ENCODE data around the gene PGAM2. TPM values are rescaled to one million over a fixed set of nuclear protein-coding genes. Genes with fewer than 3 reads are reported as not detected.
"Not testable (repeated sequence)": the region's sequence is repeated elsewhere in the genome, so short reads cannot be mapped to it uniquely, and the experiment has no call there.

The PGAM2 gene
- total RNA-seq, 1 experiment from 2014 or later = 9.7 TPM

GRCh38 chr7:44031319-44031718, 34.0 kb downstream of the PGAM2 start:
- H3K36me3 ChIP-seq (ENCODE audit: low read depth); BruUV-seq (replicated peaks); POLR2A ChIA-PET (ENCODE audit: unreplicated experiment); H3K4me1 ChIP-seq (replicated peaks; ENCODE audit: insufficient read depth); H3K4me2 ChIP-seq; H3K79me2 ChIP-seq (ENCODE audit: low read depth); H3K9me2 ChIP-seq (ENCODE audit: insufficient read depth); H3K4me3 ChIP-seq; H3K27me3 ChIP-seq (ENCODE audit: insufficient read depth, low read depth); H4K20me1 ChIP-seq (ENCODE audit: insufficient read depth); DNase-seq; intact Hi-C loops (cut with micrococcal nuclease; ENCODE audit: unreplicated experiment); H3K9me3 ChIP-seq (ENCODE audit: insufficient read depth, low read depth); H3F3A ChIP-seq (ENCODE audit: insufficient read depth, low read depth); CTCF ChIA-PET; H2AFZ ChIP-seq; H3K27ac ChIP-seq: not testable (repeated sequence)

DNA sequence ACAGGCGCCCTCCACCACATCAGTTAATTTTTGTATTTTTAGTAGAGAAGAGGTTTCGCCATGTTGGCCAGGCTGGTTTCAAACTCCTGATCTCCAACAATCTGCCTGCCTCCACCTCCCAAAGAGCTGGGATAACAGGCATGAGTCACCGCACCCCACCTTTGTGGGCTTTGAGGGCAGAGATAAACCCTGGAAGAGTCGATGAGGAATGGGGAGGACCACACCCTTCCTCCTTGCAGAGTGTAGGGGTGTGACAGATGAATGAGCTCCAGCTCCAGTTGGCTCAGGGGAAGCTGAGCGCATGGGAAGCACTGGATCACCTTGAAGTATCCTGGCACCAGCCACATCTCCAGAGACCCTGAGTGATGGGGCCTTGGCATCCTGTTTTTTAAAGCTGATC, 35.3 kb downstream of the PGAM2 start:
- H2AFZ ChIP-seq; intact Hi-C loops (cut with micrococcal nuclease; ENCODE audit: unreplicated experiment); POLR2A ChIA-PET (ENCODE audit: unreplicated experiment); H3K79me2 ChIP-seq (ENCODE audit: low read depth); BruUV-seq (replicated peaks); H3K36me3 ChIP-seq (ENCODE audit: low read depth); H3K9me2 ChIP-seq (ENCODE audit: insufficient read depth); H3K27me3 ChIP-seq (ENCODE audit: insufficient read depth, low read depth); H3K4me2 ChIP-seq; H3K9me3 ChIP-seq (ENCODE audit: insufficient read depth, low read depth); CTCF ChIA-PET; H4K20me1 ChIP-seq (ENCODE audit: insufficient read depth); DNase-seq; H3K27ac ChIP-seq; H3K4me3 ChIP-seq; H3F3A ChIP-seq (ENCODE audit: insufficient read depth, low read depth); H3K4me1 ChIP-seq (replicated peaks; ENCODE audit: insufficient read depth): not testable (repeated sequence)

- H3K4me2 ChIP-seq; CTCF ChIA-PET; intact Hi-C loops (cut with micrococcal nuclease; ENCODE audit: unreplicated experiment); H3K4me3 ChIP-seq; H3K4me1 ChIP-seq (replicated peaks; ENCODE audit: insufficient read depth); H2AFZ ChIP-seq; H3K9me2 ChIP-seq (ENCODE audit: insufficient read depth); H3K36me3 ChIP-seq (ENCODE audit: low read depth); H3K27me3 ChIP-seq (ENCODE audit: insufficient read depth, low read depth); H3K27ac ChIP-seq; BruUV-seq (replicated peaks); H3K79me2 ChIP-seq (ENCODE audit: low read depth); H4K20me1 ChIP-seq (ENCODE audit: insufficient read depth); POLR2A ChIA-PET (ENCODE audit: unreplicated experiment); H3K9me3 ChIP-seq (ENCODE audit: insufficient read depth, low read depth); H3F3A ChIP-seq (ENCODE audit: insufficient read depth, low read depth): not testable (repeated sequence)
- peak in 1 of 2 experiments; percentile 28 for DNase-seq
Observed at GRCh38 chr7:44029433-44029832, 35.9 kb downstream of the PGAM2 start.

DNA sequence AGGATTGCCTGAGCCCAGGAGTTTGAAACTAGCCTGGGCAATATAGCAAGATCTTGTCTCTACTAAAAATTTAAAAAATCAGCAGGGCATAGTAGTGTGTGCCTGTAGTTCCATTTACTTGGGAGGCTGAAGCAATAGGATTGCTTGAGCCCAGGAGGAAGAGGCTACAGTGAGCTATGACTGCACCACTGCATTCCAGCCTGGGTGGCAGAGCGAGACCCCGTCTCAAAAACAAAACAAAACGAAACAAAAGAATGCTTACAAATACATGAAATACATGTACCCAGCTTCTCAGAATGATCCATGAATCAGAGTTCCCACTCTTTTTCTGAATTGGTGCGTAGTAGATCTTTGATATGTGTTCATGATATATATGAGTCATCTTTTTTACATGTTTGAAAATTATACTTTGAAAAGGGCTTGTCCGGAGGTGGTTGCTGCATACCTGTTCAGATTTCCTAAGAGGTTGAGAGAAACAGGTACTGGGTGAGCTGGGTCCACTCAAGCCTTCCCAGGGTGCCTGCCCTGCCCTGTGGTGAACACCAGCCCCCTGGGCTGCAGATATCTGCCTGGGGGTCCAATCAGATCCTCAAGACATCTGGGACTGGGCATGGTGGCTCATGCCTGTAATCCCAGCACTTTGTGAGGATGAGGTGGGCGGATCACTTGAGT, 42.4 kb downstream of the PGAM2 start:
- Histone ChIP-seq H3K79me2 (ENCODE audit: low read depth) (peaks cover 10% of the 10 kb centered on the region), H3K4me2 (peak overlapping the region; percentile 15; the same call in 1 of the 2 replicates)
- DNase-seq = peak in 1 of 2 experiments; percentile 60
- H3K27ac ChIP-seq; POLR2A ChIA-PET (ENCODE audit: unreplicated experiment); BruUV-seq (replicated peaks); H3K9me2 ChIP-seq (ENCODE audit: insufficient read depth); H3K27me3 ChIP-seq (ENCODE audit: insufficient read depth, low read depth); H3K9me3 ChIP-seq (ENCODE audit: insufficient read depth, low read depth); H3K4me1 ChIP-seq (replicated peaks; ENCODE audit: insufficient read depth); H4K20me1 ChIP-seq (ENCODE audit: insufficient read depth); H3K36me3 ChIP-seq (ENCODE audit: low read depth); CTCF ChIA-PET; H3F3A ChIP-seq (ENCODE audit: insufficient read depth, low read depth); H2AFZ ChIP-seq; H3K4me3 ChIP-seq: not testable (repeated sequence)
- intact Hi-C loops (cut with micrococcal nuclease; ENCODE audit: unreplicated experiment) = loop anchor here (5.0 kb wide), 1 partner anchor 544 kb away; no protein-coding TSS in a partner anchor

- ChIA-PET CTCF (interaction anchor here (0.6 kb wide), 1 partner anchor 330 kb away, joined by 7 read pairs; no protein-coding TSS in a partner anchor), POLR2A (ENCODE audit: unreplicated experiment) (interaction anchor here (0.7 kb wide), 1 partner anchor 463 kb away, joined by 5 read pairs; no protein-coding TSS in a partner anchor)
- not testable (repeated sequence) for H3K4me2 ChIP-seq; H3K27me3 ChIP-seq (ENCODE audit: insufficient read depth, low read depth); H3F3A ChIP-seq (ENCODE audit: insufficient read depth, low read depth); DNase-seq; H2AFZ ChIP-seq; H3K9me2 ChIP-seq (ENCODE audit: insufficient read depth); H3K36me3 ChIP-seq (ENCODE audit: low read depth); H3K9me3 ChIP-seq (ENCODE audit: insufficient read depth, low read depth); BruUV-seq (replicated peaks); H4K20me1 ChIP-seq (ENCODE audit: insufficient read depth); H3K27ac ChIP-seq; H3K4me3 ChIP-seq
- intact Hi-C loops (cut with micrococcal nuclease; ENCODE audit: unreplicated experiment) = loop anchor here (5.0 kb wide), 1 partner anchor 545 kb away; no protein-coding TSS in a partner anchor
- Histone ChIP-seq H3K4me1 (replicated peaks; ENCODE audit: insufficient read depth) (peaks cover 12% of the 10 kb centered on the region), H3K79me2 (ENCODE audit: low read depth) (peaks cover 18% of the 10 kb centered on the region)
Observed at GRCh38 chr7:44022069-44022468, 43.3 kb downstream of the PGAM2 start.

DNA sequence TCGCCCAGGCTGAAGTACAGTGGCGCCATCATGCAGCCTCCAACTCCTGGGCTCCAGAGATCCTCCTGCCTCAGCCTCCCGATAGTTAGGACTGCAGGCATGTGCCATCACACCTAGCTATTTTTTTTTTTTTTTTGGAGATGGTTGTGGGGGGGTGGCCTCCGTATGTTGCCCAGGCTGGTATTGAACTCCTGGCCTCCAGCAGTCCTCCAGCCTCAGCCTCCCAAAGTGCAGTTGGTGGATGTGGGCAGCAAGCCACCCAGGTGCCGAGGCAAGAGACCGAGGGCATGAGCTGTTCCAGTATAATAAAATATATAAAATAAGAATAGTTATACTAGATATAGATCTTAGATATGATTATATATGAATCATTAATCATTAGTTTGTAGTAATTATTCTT, 45.5 kb downstream of the PGAM2 start:
- not testable (repeated sequence) for BruUV-seq (replicated peaks); H3F3A ChIP-seq (ENCODE audit: insufficient read depth, low read depth); H3K27ac ChIP-seq; H3K36me3 ChIP-seq (ENCODE audit: low read depth); H3K4me3 ChIP-seq; H3K4me2 ChIP-seq; H3K9me2 ChIP-seq (ENCODE audit: insufficient read depth); H3K27me3 ChIP-seq (ENCODE audit: insufficient read depth, low read depth); H4K20me1 ChIP-seq (ENCODE audit: insufficient read depth); H2AFZ ChIP-seq; DNase-seq; H3K9me3 ChIP-seq (ENCODE audit: insufficient read depth, low read depth)
- H3K4me1 ChIP-seq (replicated peaks; ENCODE audit: insufficient read depth) = peaks cover 12% of the 10 kb centered on the region
- POLR2A ChIA-PET (ENCODE audit: unreplicated experiment) = interaction anchor here (0.8 kb wide), 1 partner anchor 562 kb away, joined by 3 read pairs; the partner anchor contains the start of gene TMED4
- CTCF ChIA-PET = interaction anchor here (0.5 to 1.1 kb wide), 8 partner anchors 28 to 458 kb away, joined by 3 to 8 read pairs (median 4); no protein-coding TSS in a partner anchor
- peaks cover 20% of the 10 kb centered on the region for H3K79me2 ChIP-seq (ENCODE audit: low read depth)
- intact Hi-C loops (cut with micrococcal nuclease; ENCODE audit: unreplicated experiment) = loop anchor here (1.0 to 5.0 kb wide), 3 partner anchors 24 to 547 kb away; partner anchors contain the start of genes DBNL and POLM
